OCI-LY1 (cell line): ENCODE measurements around the gene GNA14.

ENCODE experiments used
- H2AFZ ChIP-seq: fragments of 200-600 bp; sonication (generic), shearing (Covaris generic); 2 replicates; pipeline ENCODE4 v1.6.0; 2014; ENCODE audit warnings: antibody characterized with exemption, mild to moderate bottlenecking, low read length
- H3F3A ChIP-seq: fragments of 200-600 bp; sonication (generic), shearing (Covaris generic); 2 replicates; pipeline ENCODE4 v1.6.0; 2014; ENCODE audit warnings: mild to moderate bottlenecking, antibody characterized with exemption, low read length, moderate library complexity; ENCODE audit not compliant: insufficient read depth
- H3K27ac ChIP-seq: fragments of 200-600 bp; sonication (generic); 2 replicates; pipeline ENCODE4 v1.5.1; 2014; ENCODE audit warnings: low read length, mixed run types, mild to moderate bottlenecking, low read depth; ENCODE audit not compliant: poor library complexity, severe bottlenecking
- H3K27me3 ChIP-seq: fragments of 200-600 bp; sonication (generic); 2 replicates; pipeline ENCODE4 v1.6.0; 2014; ENCODE audit warnings: antibody characterized with exemption, mild to moderate bottlenecking, low read length, moderate library complexity; ENCODE audit not compliant: insufficient read depth
- H3K36me3 ChIP-seq: fragments of 200-600 bp; sonication (generic); 2 replicates; pipeline ENCODE4 v1.6.1; 2014; ENCODE audit warnings: mild to moderate bottlenecking, antibody characterized with exemption, low read length, moderate library complexity, mixed read lengths; ENCODE audit not compliant: insufficient read depth
- H3K4me1 ChIP-seq: fragments of 200-600 bp; sonication (generic); 2 replicates; pipeline ENCODE4 v1.5.1; 2014; ENCODE audit warnings: mild to moderate bottlenecking, low read length, moderate library complexity; ENCODE audit not compliant: insufficient read depth, severe bottlenecking
- H3K4me2 ChIP-seq: fragments of 200-600 bp; sonication (generic), shearing (Covaris generic); 2 replicates; pipeline ENCODE4 v1.6.1; 2014; ENCODE audit warnings: low read length
- H3K4me3 ChIP-seq: fragments of 200-600 bp; sonication (generic); 2 replicates; pipeline ENCODE4 v1.5.1; 2014; ENCODE audit warnings: low read length, low read depth, mild to moderate bottlenecking, mixed read lengths; ENCODE audit not compliant: poor library complexity, severe bottlenecking
- H3K79me2 ChIP-seq: fragments of 200-600 bp; shearing (Covaris generic); 2 replicates; pipeline ENCODE4 v1.6.1; 2016; ENCODE audit warnings: mixed run types, low read length, mixed read lengths; ENCODE audit not compliant: insufficient read depth
- H3K9ac ChIP-seq: fragments of 200-600 bp; sonication (generic), shearing (Covaris generic); 2 replicates; pipeline ENCODE4 v1.6.1; 2014; ENCODE audit warnings: mild to moderate bottlenecking, low read length, mixed read lengths
- H3K9me2 ChIP-seq: fragments of 200-600 bp; sonication (generic), shearing (Covaris generic); 2 replicates; pipeline ENCODE4 v1.6.1; 2014; ENCODE audit warnings: low read depth, mild to moderate bottlenecking, low read length, mixed read lengths
- H3K9me3 ChIP-seq: fragments of 200-600 bp; shearing (Covaris generic); 2 replicates; pipeline ENCODE4 v1.6.1; 2014; ENCODE audit warnings: low read length, mixed read lengths
- H4K20me1 ChIP-seq: fragments of 200-600 bp; sonication (generic), shearing (Covaris generic); 2 replicates; pipeline ENCODE4 v1.6.0; 2016; ENCODE audit warnings: mild to moderate bottlenecking, low read length; ENCODE audit not compliant: insufficient read depth
- CTCF ChIP-seq: fragments of 200-600 bp; sonication (generic), shearing (Covaris generic); IDR thresholded peaks from 2 replicates; pipeline ENCODE4 v1.5.1; 2017; ENCODE audit warnings: mild to moderate bottlenecking, antibody characterized with exemption, low read length, moderate library complexity, mixed read lengths
- EZH2 ChIP-seq: fragments of 200-600 bp; sonication (generic), shearing (Covaris generic); IDR thresholded peaks from 2 replicates; pipeline ENCODE4 v1.8.0; 2017; ENCODE audit warnings: borderline replicate concordance, mixed run types, mild to moderate bottlenecking, antibody characterized with exemption, low read length, moderate library complexity, mixed read lengths

The GNA14 gene

GRCh38 chr9:77677957-77678535, 29.9 kb upstream of the GNA14 start:
- Histone ChIP-seq H3K9me3 (no peaks in the 10 kb centered on the region), H3K4me2 (no peak overlapping the region), H3K9me2 (no peaks in the 10 kb centered on the region), H3K9ac (no peak overlapping the region), H3K4me3 (no peak overlapping the region), H2AFZ (no peak overlapping the region), H3K4me1 (no peaks in the 10 kb centered on the region), H3F3A (no peaks in the 10 kb centered on the region), H3K27ac (no peak overlapping the region), H3K27me3 (no peaks in the 10 kb centered on the region), H3K36me3 (no peaks in the 10 kb centered on the region), H3K79me2 (no peaks in the 10 kb centered on the region), H4K20me1 (no peaks in the 10 kb centered on the region)
- no peak for TF ChIP-seq EZH2
- TF ChIP-seq CTCF = no peak

GRCh38 chr9:77677397-77677796, 29.3 kb upstream of the GNA14 start:
- H3K9me2 ChIP-seq = no peaks in the 10 kb centered on the region
- no peak overlapping the region for H3K9ac ChIP-seq
- H3K4me2 ChIP-seq = no peak overlapping the region
- no peak overlapping the region for H2AFZ ChIP-seq
- H3K4me1 ChIP-seq = no peaks in the 10 kb centered on the region
- no peaks in the 10 kb centered on the region for H3K27me3 ChIP-seq
- no peaks in the 10 kb centered on the region for H3F3A ChIP-seq
- no peak for TF ChIP-seq EZH2
- no peak for TF ChIP-seq CTCF
- H3K36me3 ChIP-seq = no peaks in the 10 kb centered on the region
- no peak overlapping the region for H3K27ac ChIP-seq
- no peaks in the 10 kb centered on the region for H4K20me1 ChIP-seq
- no peaks in the 10 kb centered on the region for H3K79me2 ChIP-seq
- H3K9me3 ChIP-seq = no peaks in the 10 kb centered on the region
- no peak overlapping the region for H3K4me3 ChIP-seq

GRCh38 chr9:77673941-77674791, 26.0 kb upstream of the GNA14 start:
- no peaks in the 10 kb centered on the region for H3K4me1 ChIP-seq
- no peaks in the 10 kb centered on the region for H3K9me2 ChIP-seq
- H3K9me3 ChIP-seq = no peaks in the 10 kb centered on the region
- TF ChIP-seq EZH2 = no peak
- TF ChIP-seq CTCF = no peak
- no peak overlapping the region for H3K9ac ChIP-seq
- H3K4me3 ChIP-seq = no peak overlapping the region
- no peaks in the 10 kb centered on the region for H3F3A ChIP-seq
- H2AFZ ChIP-seq = no peak overlapping the region
- no peak overlapping the region for H3K4me2 ChIP-seq
- H4K20me1 ChIP-seq = no peaks in the 10 kb centered on the region
- H3K27me3 ChIP-seq = no peaks in the 10 kb centered on the region
- no peaks in the 10 kb centered on the region for H3K36me3 ChIP-seq
- no peaks in the 10 kb centered on the region for H3K79me2 ChIP-seq
- no peak overlapping the region for H3K27ac ChIP-seq
